Measurements from ENCODE around the gene BRAT1.

Gene BRAT1

GRCh38 chr7:2509298-2509906 lies 45.9 kb downstream of the BRAT1 start:
- DNase-seq = no peak

GRCh38 chr7:2508327-2509215 lies 46.8 kb downstream of the BRAT1 start:
- DNase-seq = no peak

- no peak for DNase-seq
Observed at GRCh38 chr7:2507917-2508306, 47.4 kb downstream of the BRAT1 start.

GRCh38 chr7:2507208-2507916 lies 48.0 kb downstream of the BRAT1 start:
- no peak for DNase-seq

GRCh38 chr7:2505401-2505800 lies 49.9 kb downstream of the BRAT1 start:
- DNase-seq = no peak

- no peak for DNase-seq
Observed at GRCh38 chr7:2504889-2505375, 50.4 kb downstream of the BRAT1 start.

GRCh38 chr7:2504128-2504888 lies 51.0 kb downstream of the BRAT1 start:
- no peak for DNase-seq

GRCh38 chr7:2503056-2503941 lies 52.0 kb downstream of the BRAT1 start:
- no peak for DNase-seq

- no peak for DNase-seq
Observed at GRCh38 chr7:2502647-2502966, 52.7 kb downstream of the BRAT1 start.

GRCh38 chr7:2501947-2502646 lies 53.2 kb downstream of the BRAT1 start:
- DNase-seq = no peak

- no peak for DNase-seq
Observed at GRCh38 chr7:2500701-2501100, 54.6 kb downstream of the BRAT1 start.

- no peak for DNase-seq
Observed at GRCh38 chr7:2499719-2500430, 55.4 kb downstream of the BRAT1 start.

GRCh38 chr7:2499181-2499580 lies 56.1 kb downstream of the BRAT1 start:
- DNase-seq = no peak

GRCh38 chr7:2498708-2499107 lies 56.6 kb downstream of the BRAT1 start:
- DNase-seq = no peak

GRCh38 chr7:2497500-2498336 lies 57.6 kb downstream of the BRAT1 start:
- DNase-seq = no peak

- DNase-seq = no peak
Observed at GRCh38 chr7:2497065-2497464, 58.3 kb downstream of the BRAT1 start.

GRCh38 chr7:2496375-2496774 lies 58.9 kb downstream of the BRAT1 start:
- DNase-seq = no peak

- no peak for DNase-seq
Observed at GRCh38 chr7:2495418-2496299, 59.7 kb downstream of the BRAT1 start.
